NB4 (cell line): ENCODE measurements around the gene MAP3K2.
"Not testable (repeated sequence)": the region's sequence is repeated elsewhere in the genome, so short reads cannot be mapped to it uniquely, and the experiment has no call there.

Source experiments
- DNase-seq: peaks from one replicate; pipeline ENCODE4 v3.0.0; 2010; ENCODE audit warnings: low read depth
- H3K4me3 ChIP-seq: one replicate; pipeline ENCODE4 v1.5.1; 2011; ENCODE audit warnings: mild to moderate bottlenecking, low read depth, low read length, moderate library complexity
- CTCF ChIP-seq: IDR thresholded peaks from one replicate; pipeline ENCODE4 v1.5.1; 2012; ENCODE audit warnings: low read depth, low read length
- MAX ChIP-seq: IDR thresholded peaks from 2 replicates; pipeline ENCODE4 v1.6.1; 2011; ENCODE audit warnings: low read depth, low read length
- MYC ChIP-seq: IDR thresholded peaks from 2 replicates; pipeline ENCODE4 v1.6.1; 2011; ENCODE audit warnings: low read depth, low read length
- POLR2A ChIP-seq: IDR thresholded peaks from 2 replicates; pipeline ENCODE4 v1.6.1; 2011; ENCODE audit warnings: mild to moderate bottlenecking; ENCODE audit not compliant: insufficient read length; ENCODE audit errors: extremely low read depth

Gene MAP3K2

GRCh38 chr2:127355407-127356008 is 32.3 kb downstream of the MAP3K2 start:
- TF ChIP-seq MAX (no peak), CTCF (peak; percentile 71)
- DNase-seq = peak; percentile 51
- H3K4me3 ChIP-seq = no peak overlapping the region

GRCh38 chr2:127353873-127354676 is 33.7 kb downstream of the MAP3K2 start:
- peak; percentile 35 for DNase-seq
- H3K4me3 ChIP-seq = not testable (repeated sequence)

- H3K4me3 ChIP-seq, DNase-seq: not testable (repeated sequence)
Measured at GRCh38 chr2:127353223-127353622, 34.6 kb downstream of the MAP3K2 start.

GRCh38 chr2:127351603-127352002 is 36.2 kb downstream of the MAP3K2 start:
- H3K4me3 ChIP-seq = no peak overlapping the region
- TF ChIP-seq MYC = no peak
- TF ChIP-seq MAX = no peak
- no peak for TF ChIP-seq POLR2A
- TF ChIP-seq CTCF = no peak
- no peak for DNase-seq

- TF ChIP-seq POLR2A = no peak
- TF ChIP-seq CTCF = no peak
- no peak for TF ChIP-seq MAX
- TF ChIP-seq MYC = no peak
- DNase-seq = no peak
- no peak overlapping the region for H3K4me3 ChIP-seq
Measured at GRCh38 chr2:127348426-127349000, 39.3 kb downstream of the MAP3K2 start.

- no peak overlapping the region for H3K4me3 ChIP-seq
- no peak for DNase-seq
- TF ChIP-seq POLR2A = no peak
- TF ChIP-seq MYC = no peak
- no peak for TF ChIP-seq MAX
- no peak for TF ChIP-seq CTCF
Measured at GRCh38 chr2:127347734-127348392, 39.9 kb downstream of the MAP3K2 start.
